Esophagus muscularis mucosa (tissue), 4 donors: ENCODE data around the gene C7. TPM values are rescaled to one million over a fixed set of nuclear protein-coding genes. Genes with fewer than 3 reads are reported as not detected.

Source experiments
- DNase-seq: peaks from one replicate; pipeline ENCODE4 v3.0.0-alpha.2; 2017; ENCODE audit errors: extremely low spot score
- H3K27ac ChIP-seq, 4 donors: fragments of 200-600 bp; sonication (generic); replicated peaks in 1 of 4; 1 replicate in 3 of 4; 2 replicates in 1 of 4; pipeline ENCODE4 v1.5.1; 2016 to 2019; ENCODE audit warnings: mild to moderate bottlenecking in 1 of 4
- H3K27me3 ChIP-seq, 4 donors: fragments of 200-600 bp; sonication (generic); one replicate each; pipeline versions ENCODE4 v1.5.1 to v1.6.0; 2016 to 2019
- H3K36me3 ChIP-seq, 4 donors: fragments of 200-600 bp; sonication (generic); one replicate each; pipeline ENCODE4 v1.5.1; 2016 to 2019
- H3K4me1 ChIP-seq, 4 donors: fragments of 200-600 bp; sonication (generic); one replicate each; pipeline ENCODE4 v1.5.1; 2016 to 2019
- H3K4me3 ChIP-seq, 4 donors: fragments of 200-600 bp; sonication (generic); 1 replicate in 2 of 4; 2 replicates in 2 of 4; pipeline ENCODE4 v1.5.1; 2016 to 2019; ENCODE audit warnings: mild to moderate bottlenecking in 4 of 4, moderate library complexity in 1 of 4
- H3K9me3 ChIP-seq, 4 donors: fragments of 200-600 bp; sonication (generic); 1 replicate in 3 of 4; 2 replicates in 1 of 4; pipeline ENCODE4 v1.5.1; 2016 to 2019
- EP300 ChIP-seq: sonication (generic); formaldehyde crosslinking; IDR thresholded peaks from one replicate; pipeline ENCODE4 v1.6.1; 2017; ENCODE audit warnings: antibody characterized with exemption
- POLR2A ChIP-seq: fragments of 450-650 bp; IDR thresholded peaks from one replicate; pipeline ENCODE4 v1.6.1; 2017; ENCODE audit warnings: antibody characterized with exemption, moderate library complexity, mild to moderate bottlenecking, low read depth
- POLR2AphosphoS5 ChIP-seq, 2 donors: sonication (generic); formaldehyde crosslinking; IDR thresholded peaks; one replicate each; pipeline ENCODE4 v1.6.1; 2017; ENCODE audit warnings: antibody characterized with exemption in 2 of 2
- WGBS: methylation state at CpG from one replicate; pipeline ENCODE4 v1.1.5; 2018; 5-methylcytosine and 5-hydroxymethylcytosine counted together
- intact Hi-C: fragments of 100-400 bp; cut with DNase I; formaldehyde crosslinking; loops from one replicate; pipeline ENCODE4 v1.15.1; 2023
- total RNA-seq, 4 donors: library from RNA; depleted of rRNA; stranded (reverse); fragments of >200 nt; gene quantifications; one replicate each; pipeline versions ENCODE4 v1.1.0 to v1.2.1, GENCODE V29; 2016
- TF ChIP-seq, protein P1 (sequence below), 3 experiments: fragments of 200-600 bp in 2 of 3; fragments of 450-650 bp in 1 of 3; sonication (generic) in 2 of 3; IDR thresholded peaks; one replicate each; pipeline ENCODE4 v1.5.1; 2017 to 2019; ENCODE audit warnings: antibody characterized with exemption in 3 of 3, mild to moderate bottlenecking in 2 of 3, moderate library complexity in 1 of 3

Gene C7
- total RNA-seq, 4 donors from 2014 or later: 713 to 1,019 (median 874) TPM

DNA sequence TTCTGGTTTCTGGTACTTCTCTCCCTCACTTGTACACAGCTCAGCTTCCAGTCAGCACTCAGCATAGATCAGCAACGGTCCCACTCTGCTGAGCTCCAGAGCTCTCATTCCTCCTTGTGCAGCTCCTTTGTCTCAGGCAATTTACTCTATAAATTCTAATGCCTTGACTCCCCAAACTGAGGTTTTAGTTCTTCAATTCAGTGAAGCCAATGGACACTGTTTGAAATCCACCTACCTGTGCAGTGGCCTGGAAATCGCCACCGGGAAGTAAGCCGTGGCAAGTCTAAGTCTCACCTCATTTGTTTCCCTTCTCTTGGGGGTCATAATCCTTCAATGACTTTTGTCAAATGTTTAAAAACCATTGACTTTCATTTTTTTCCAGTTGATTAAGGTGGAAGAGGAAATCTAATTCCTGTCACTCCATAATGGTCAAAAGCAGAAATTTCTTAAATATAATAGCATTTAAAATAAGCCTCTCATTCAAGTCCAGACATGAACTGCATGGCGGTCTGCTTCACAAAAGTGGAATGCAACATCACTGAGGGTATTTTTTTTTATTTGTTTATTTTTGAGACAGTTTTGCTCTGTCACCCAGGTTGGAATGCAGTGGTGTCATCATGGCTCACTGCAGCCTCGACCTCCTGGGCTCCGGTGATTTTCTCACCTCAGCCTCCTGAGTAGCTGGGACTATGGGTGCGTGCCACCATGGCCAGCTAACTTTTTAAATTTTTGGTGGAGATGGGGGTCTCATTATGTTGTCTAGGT, 79.6 kb downstream of the C7 start:
- peak; percentile 19 for DNase-seq
- no peak overlapping the region for H3K4me3 ChIP-seq
- TF ChIP-seq EP300 (no peak), POLR2A (no peak), POLR2AphosphoS5 (IDR thresholded peaks at IDR 0.05) (no peak)
- TF ChIP-seq, protein P1, sequence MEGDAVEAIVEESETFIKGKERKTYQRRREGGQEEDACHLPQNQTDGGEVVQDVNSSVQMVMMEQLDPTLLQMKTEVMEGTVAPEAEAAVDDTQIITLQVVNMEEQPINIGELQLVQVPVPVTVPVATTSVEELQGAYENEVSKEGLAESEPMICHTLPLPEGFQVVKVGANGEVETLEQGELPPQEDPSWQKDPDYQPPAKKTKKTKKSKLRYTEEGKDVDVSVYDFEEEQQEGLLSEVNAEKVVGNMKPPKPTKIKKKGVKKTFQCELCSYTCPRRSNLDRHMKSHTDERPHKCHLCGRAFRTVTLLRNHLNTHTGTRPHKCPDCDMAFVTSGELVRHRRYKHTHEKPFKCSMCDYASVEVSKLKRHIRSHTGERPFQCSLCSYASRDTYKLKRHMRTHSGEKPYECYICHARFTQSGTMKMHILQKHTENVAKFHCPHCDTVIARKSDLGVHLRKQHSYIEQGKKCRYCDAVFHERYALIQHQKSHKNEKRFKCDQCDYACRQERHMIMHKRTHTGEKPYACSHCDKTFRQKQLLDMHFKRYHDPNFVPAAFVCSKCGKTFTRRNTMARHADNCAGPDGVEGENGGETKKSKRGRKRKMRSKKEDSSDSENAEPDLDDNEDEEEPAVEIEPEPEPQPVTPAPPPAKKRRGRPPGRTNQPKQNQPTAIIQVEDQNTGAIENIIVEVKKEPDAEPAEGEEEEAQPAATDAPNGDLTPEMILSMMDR (IDR thresholded peaks at IDR 0.05): no peak
- WGBS: 90% methylated on average over 8 of the region's 8 CpGs
- peaks cover 0 to 10% (median 7%) of the 10 kb centered on the region in 4 donors for H3K9me3 ChIP-seq
- no peaks in the 10 kb centered on the region for H3K27me3 ChIP-seq
- H3K4me1 ChIP-seq: peaks cover 7 to 30% (median 22%) of the 10 kb centered on the region in 4 donors
- H3K27ac ChIP-seq: no peak overlapping the region
- H3K36me3 ChIP-seq: no peaks in the 10 kb centered on the region
- intact Hi-C loops: no loop called here

DNA sequence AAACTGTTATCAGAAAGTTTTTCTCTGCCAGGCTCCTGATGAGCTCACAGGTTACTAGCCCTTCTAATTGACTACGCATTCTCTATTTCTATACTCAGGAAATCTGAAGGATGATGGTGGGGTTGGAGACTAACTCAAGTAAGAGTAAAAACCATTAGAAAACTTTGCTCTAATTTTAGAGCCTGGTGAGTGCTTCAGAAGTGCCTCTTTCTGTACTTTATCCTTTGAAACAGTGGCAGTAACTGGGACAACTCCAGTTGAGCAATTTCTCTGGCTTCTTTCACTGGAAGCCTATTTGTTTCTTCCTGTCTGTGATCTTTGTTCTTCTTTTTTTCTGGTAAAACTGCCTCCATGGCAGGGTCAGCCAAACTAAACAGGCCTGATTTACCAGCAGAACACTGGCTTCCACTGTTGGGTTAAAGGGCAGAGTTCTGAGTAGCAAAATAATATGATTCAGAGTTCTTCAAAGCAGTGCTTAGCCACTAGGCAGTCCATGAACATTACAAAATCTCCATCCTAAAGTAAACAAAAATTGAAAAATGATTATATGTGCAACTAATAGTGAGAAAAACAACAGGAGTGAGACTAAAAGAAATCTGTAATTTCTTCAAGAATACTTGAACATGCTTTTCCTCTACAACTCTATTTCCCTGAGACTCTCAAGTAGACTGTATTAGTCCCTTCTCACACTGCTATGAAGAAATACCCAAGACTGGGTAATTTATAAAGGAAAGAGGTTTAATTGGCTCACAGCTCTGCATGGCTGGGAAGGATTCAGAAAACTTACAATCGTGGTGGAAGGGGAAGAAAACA, 82.1 kb downstream of the C7 start:
- Histone ChIP-seq H3K36me3 (no peaks in the 10 kb centered on the region), H3K27me3 (no peaks in the 10 kb centered on the region), H3K27ac (peak overlapping the region; percentile 53 to 79 (median 72)), H3K4me3 (no peak overlapping the region), H3K4me1 (peaks cover 7 to 30% (median 22%) of the 10 kb centered on the region in 4 donors), H3K9me3 (peaks cover 0 to 10% (median 7%) of the 10 kb centered on the region in 4 donors)
- intact Hi-C loops: loop anchor here (10.0 kb wide), 1 partner anchor 273 kb away; no protein-coding TSS in a partner anchor
- WGBS: 20% methylated on average over 2 of the region's 2 CpGs
- DNase-seq: peak; percentile 94
- TF ChIP-seq POLR2AphosphoS5 (IDR thresholded peaks at IDR 0.05) (peak; percentile 58 to 73), EP300 (peak; percentile 41), POLR2A (no peak)
- TF ChIP-seq, protein P1 (IDR thresholded peaks at IDR 0.05): no peak

DNA sequence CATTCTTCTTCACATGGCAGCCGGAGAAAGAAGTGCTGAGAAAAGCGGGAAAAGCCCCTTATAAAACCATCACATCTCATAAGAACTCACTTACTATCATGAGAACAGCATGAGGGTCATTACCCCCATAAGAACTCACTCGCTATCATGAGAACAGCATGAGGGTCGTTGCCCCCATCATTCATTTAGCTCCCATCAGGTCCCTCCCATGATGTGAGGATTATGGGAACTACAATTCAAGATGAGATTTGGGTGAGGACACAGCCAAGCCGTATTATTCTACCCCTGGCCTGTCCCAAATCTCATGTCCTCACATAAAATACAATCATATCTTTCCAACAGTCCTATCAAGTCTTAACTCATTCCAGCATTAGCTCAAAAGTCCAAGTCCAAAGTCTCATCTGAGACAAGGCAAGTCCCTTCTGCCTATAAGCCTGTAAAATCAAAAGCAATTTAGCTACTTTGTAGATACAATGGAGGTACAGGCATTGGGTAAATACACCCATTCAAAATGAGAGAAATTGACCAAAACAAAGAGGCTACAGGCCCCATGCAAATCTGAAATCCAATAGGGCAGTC, 82.8 kb downstream of the C7 start:
- TF ChIP-seq POLR2AphosphoS5 (IDR thresholded peaks at IDR 0.05): no peak
- Histone ChIP-seq H3K9me3 (peaks cover 0 to 6% (median 5%) of the 10 kb centered on the region in 4 donors), H3K4me1 (peaks cover 7 to 30% (median 22%) of the 10 kb centered on the region in 4 donors), H3K36me3 (no peaks in the 10 kb centered on the region), H3K27ac (peak overlapping the region; percentile 53 to 79 (median 72)), H3K27me3 (no peaks in the 10 kb centered on the region), H3K4me3 (no peak overlapping the region)
- peak; percentile 91 for DNase-seq
- intact Hi-C loops: loop anchor here (10.0 kb wide), 1 partner anchor 273 kb away; no protein-coding TSS in a partner anchor
- 61% methylated on average over 5 of the region's 5 CpGs for WGBS

DNA sequence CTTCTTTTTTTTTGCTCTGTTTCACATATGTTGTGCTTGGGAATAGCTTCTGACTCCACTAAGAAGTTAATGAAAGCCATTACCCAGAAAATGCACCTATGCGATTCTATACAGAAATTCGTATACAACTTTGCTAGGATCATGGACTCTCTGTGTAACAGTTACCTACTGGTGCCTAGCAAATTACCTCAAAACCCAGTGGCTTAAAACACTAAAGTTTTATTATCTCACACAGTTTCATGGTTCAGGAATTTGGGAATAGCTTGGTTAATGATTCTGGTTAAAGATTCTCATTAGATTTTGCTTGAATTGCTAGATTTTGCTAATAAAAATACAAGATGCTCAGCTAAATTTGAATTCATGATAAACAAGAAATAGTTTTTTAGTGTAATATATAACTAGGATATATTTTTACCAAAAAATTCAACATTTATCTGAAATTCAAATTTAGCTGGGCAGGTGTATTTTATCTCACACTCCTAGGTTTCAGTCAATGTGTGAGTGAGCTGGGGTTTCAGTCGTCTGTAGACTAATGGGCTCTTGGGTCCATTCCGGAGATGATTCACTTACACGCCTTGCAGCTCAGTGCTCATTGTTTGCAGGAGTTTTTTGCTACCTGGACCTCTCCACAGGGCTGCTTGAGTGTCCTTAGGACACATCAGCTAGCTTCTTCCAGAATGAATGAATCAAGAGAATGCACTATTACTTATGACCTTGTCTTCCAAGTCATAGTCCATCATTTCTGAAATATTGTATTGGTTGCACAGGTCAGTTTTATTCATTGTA, 86.7 kb downstream of the C7 start:
- Histone ChIP-seq H3K9me3 (no peaks in the 10 kb centered on the region), H3K4me1 (peaks cover 7 to 20% (median 15%) of the 10 kb centered on the region in 4 donors), H3K27me3 (no peaks in the 10 kb centered on the region), H3K36me3 (no peaks in the 10 kb centered on the region), H3K27ac (no peak overlapping the region), H3K4me3 (no peak overlapping the region)
- TF ChIP-seq POLR2AphosphoS5 (IDR thresholded peaks at IDR 0.05): no peak
- intact Hi-C loops: loop anchor here (10.0 kb wide), 1 partner anchor 269 kb away; no protein-coding TSS in a partner anchor
- no peak for DNase-seq
- 91% methylated on average over 5 of the region's 5 CpGs for WGBS

DNA sequence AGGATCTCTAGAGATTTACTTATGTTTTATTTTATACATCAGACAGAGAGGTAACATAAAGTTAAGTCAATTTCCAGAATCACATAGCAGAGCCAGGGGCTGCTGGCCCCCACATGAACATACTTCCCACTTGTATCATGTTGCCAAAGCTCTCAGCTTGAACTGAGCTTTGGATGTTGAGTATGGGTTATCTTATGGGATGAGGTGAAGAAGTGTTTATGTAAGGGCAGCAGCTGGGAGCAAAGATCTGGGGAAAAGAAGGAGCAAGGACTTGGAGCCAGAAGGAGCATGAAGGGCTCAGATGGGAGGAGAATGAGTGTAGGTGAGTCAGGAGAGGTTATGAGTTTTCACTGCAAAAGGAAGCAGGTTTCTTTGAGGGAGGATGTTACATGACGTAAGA, 89.8 kb downstream of the C7 start:
- Histone ChIP-seq H3K9me3 (no peaks in the 10 kb centered on the region), H3K27me3 (no peaks in the 10 kb centered on the region), H3K27ac (no peak overlapping the region), H3K4me1 (no peaks in the 10 kb centered on the region), H3K4me3 (no peak overlapping the region), H3K36me3 (no peaks in the 10 kb centered on the region)
- peak; percentile 34 for DNase-seq
- TF ChIP-seq EP300: no peak
- 64% methylated on average over 1 of the region's 1 CpG for WGBS
- intact Hi-C loops: loop anchor here (10.0 kb wide), 1 partner anchor 266 kb away; no protein-coding TSS in a partner anchor
